GM19099 (cell line): Measurements from ENCODE around the gene PDE2A.

Experiments used
- POLR2A ChIP-seq: IDR thresholded peaks from 3 replicates; pipeline ENCODE4 v1.6.1; 2011; ENCODE audit warnings: low read depth; ENCODE audit not compliant: insufficient read length; ENCODE audit errors: extremely low read depth

The PDE2A gene

GRCh38 chr11:72696866-72697700 lies 22.9 kb upstream of the PDE2A start:
- TF ChIP-seq POLR2A, result no peak

- no peak for TF ChIP-seq POLR2A
These were observed 21.1 kb upstream of the PDE2A start for GRCh38 chr11:72695354-72695753.

GRCh38 chr11:72693271-72693968 lies 19.2 kb upstream of the PDE2A start:
- TF ChIP-seq POLR2A, result no peak

- no peak for TF ChIP-seq POLR2A
These were observed 18.4 kb upstream of the PDE2A start for GRCh38 chr11:72692498-72693237.

- TF ChIP-seq POLR2A, result no peak
These were observed 15.9 kb upstream of the PDE2A start for GRCh38 chr11:72690166-72690565.

GRCh38 chr11:72688929-72689328 lies 14.7 kb upstream of the PDE2A start:
- no peak for TF ChIP-seq POLR2A

GRCh38 chr11:72688486-72688885 lies 14.3 kb upstream of the PDE2A start:
- TF ChIP-seq POLR2A, result no peak

- no peak for TF ChIP-seq POLR2A
These were observed 13.1 kb upstream of the PDE2A start for GRCh38 chr11:72687326-72687725.

GRCh38 chr11:72686639-72687220 lies 12.5 kb upstream of the PDE2A start:
- TF ChIP-seq POLR2A, result no peak

GRCh38 chr11:72685560-72686480 lies 11.6 kb upstream of the PDE2A start:
- TF ChIP-seq POLR2A, result no peak

- TF ChIP-seq POLR2A, result no peak
These were observed 10.2 kb upstream of the PDE2A start for GRCh38 chr11:72684236-72684912.

- no peak for TF ChIP-seq POLR2A
These were observed 9.6 kb upstream of the PDE2A start for GRCh38 chr11:72683782-72684200.

GRCh38 chr11:72682858-72683243 lies 8.6 kb upstream of the PDE2A start:
- no peak for TF ChIP-seq POLR2A
